Spleen (tissue), 7 donors: ENCODE data around the gene JARID2.

Experiments used
- POLR2AphosphoS5 ChIP-seq, 3 donors: sonication (generic); formaldehyde crosslinking; IDR thresholded peaks; one replicate each; pipeline ENCODE4 v1.5.1; 2017; ENCODE audit warnings: antibody characterized with exemption in 3 of 3
- TF ChIP-seq, protein P1 (sequence below), 11 experiments: fragments of 200-600 bp in 7 of 11; fragments of 450-650 bp in 4 of 11; sonication (generic) in 4 of 11; IDR thresholded peaks in 8 of 11; conservative IDR thresholded peaks in 3 of 11; 1 replicate in 7 of 11; 2 replicates in 4 of 11; pipeline versions ENCODE4 v1.4.0 to v1.8.0; 2016 to 2021; ENCODE audit warnings: antibody characterized with exemption in 11 of 11, inconsistent platforms in 4 of 11, mild to moderate bottlenecking in 1 of 11
- donor health status: DM: no; HTN: no; CAD: no; lungs with moderate emphysema.
- donor health status: DM: no; HTN: no; CAD: no.
- donor health status: DM: no; HTN: no; CAD: no.

DNA sequence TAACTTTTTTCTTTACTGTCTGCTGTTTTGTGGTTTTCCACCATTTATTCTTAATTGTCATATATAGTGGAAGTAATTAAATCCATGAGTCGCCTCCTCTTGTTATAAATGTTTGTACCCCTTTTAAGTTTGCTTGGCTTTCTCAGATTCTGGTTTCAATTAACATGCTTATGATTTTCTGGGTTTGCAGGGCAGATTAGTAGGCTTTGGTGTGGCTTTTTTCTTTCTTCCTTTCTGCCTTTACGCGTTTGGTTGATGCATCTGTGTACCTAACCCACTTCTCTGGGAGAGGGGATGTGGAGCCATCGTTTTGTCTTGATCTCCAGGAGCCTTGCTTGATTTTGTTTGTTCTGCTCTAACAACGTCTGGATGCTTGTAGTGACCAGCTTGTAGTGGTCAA lies 100.4 kb downstream of the JARID2 start:
- TF ChIP-seq, protein P1, sequence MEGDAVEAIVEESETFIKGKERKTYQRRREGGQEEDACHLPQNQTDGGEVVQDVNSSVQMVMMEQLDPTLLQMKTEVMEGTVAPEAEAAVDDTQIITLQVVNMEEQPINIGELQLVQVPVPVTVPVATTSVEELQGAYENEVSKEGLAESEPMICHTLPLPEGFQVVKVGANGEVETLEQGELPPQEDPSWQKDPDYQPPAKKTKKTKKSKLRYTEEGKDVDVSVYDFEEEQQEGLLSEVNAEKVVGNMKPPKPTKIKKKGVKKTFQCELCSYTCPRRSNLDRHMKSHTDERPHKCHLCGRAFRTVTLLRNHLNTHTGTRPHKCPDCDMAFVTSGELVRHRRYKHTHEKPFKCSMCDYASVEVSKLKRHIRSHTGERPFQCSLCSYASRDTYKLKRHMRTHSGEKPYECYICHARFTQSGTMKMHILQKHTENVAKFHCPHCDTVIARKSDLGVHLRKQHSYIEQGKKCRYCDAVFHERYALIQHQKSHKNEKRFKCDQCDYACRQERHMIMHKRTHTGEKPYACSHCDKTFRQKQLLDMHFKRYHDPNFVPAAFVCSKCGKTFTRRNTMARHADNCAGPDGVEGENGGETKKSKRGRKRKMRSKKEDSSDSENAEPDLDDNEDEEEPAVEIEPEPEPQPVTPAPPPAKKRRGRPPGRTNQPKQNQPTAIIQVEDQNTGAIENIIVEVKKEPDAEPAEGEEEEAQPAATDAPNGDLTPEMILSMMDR (IDR thresholded peaks at IDR 0.05 in 8 of 11, conservative IDR thresholded peaks at IDR 0.05 in 3 of 11): no peak
- TF ChIP-seq POLR2AphosphoS5 (IDR thresholded peaks at IDR 0.05): no peak
